ENCODE results near the gene RPL26.

- TF ChIP-seq CTCF (conservative IDR thresholded peaks at IDR 0.05; ENCODE audit: low read depth, low read length) (no peak), EZH2phosphoT487 (IDR thresholded peaks at IDR 0.05; ENCODE audit: borderline replicate concordance, low read length) (no peak), EZH2 (IDR thresholded peaks at IDR 0.05; ENCODE audit: low read length, unreplicated experiment) (no peak)
Measured at GRCh38 chr17:8412089-8412488, 29.1 kb upstream of the RPL26 start.

All from PC-3 (cell line).